HG02571 (cell line): ENCODE results near the gene BICD1.
A peak's percentile ranks its signal among the peaks of the same experiment; 100 is the strongest.

ENCODE experiments used
- ATAC-seq: cut with Tn5 transposase; IDR thresholded peaks from one replicate; pipeline ENCODE4 v1.9.1; 2021; ENCODE audit warnings: mild to moderate bottlenecking, moderate library complexity; ENCODE audit not compliant: unreplicated experiment

BICD1 gene

GRCh38 chr12:32312049-32312670 lies 205.5 kb downstream of the BICD1 start:
- no peak for ATAC-seq

GRCh38 chr12:32322354-32322753 lies 215.7 kb downstream of the BICD1 start:
- no peak for ATAC-seq

GRCh38 chr12:32331133-32331532 lies 224.5 kb downstream of the BICD1 start:
- ATAC-seq, result no peak

- ATAC-seq, result no peak
These were observed 225.8 kb downstream of the BICD1 start for GRCh38 chr12:32332446-32332845.

GRCh38 chr12:32334371-32334777 lies 227.7 kb downstream of the BICD1 start:
- peak; percentile 66 for ATAC-seq

- no peak for ATAC-seq
These were observed 229.6 kb downstream of the BICD1 start for GRCh38 chr12:32336261-32336660.

- no peak for ATAC-seq
These were observed 236.8 kb downstream of the BICD1 start for GRCh38 chr12:32343496-32343895.

GRCh38 chr12:32344047-32344446 lies 237.4 kb downstream of the BICD1 start:
- no peak for ATAC-seq

GRCh38 chr12:32353540-32353939 lies 246.9 kb downstream of the BICD1 start:
- no peak for ATAC-seq

- ATAC-seq, result no peak
These were observed 251.1 kb downstream of the BICD1 start for GRCh38 chr12:32357601-32358249.

- no peak for ATAC-seq
These were observed 254.3 kb downstream of the BICD1 start for GRCh38 chr12:32360956-32361355.

- ATAC-seq, result no peak
These were observed 256.2 kb downstream of the BICD1 start for GRCh38 chr12:32362892-32363291.

GRCh38 chr12:32365473-32366064 lies 258.9 kb downstream of the BICD1 start:
- ATAC-seq, result no peak

- no peak for ATAC-seq
These were observed 260.1 kb downstream of the BICD1 start for GRCh38 chr12:32366714-32367113.

GRCh38 chr12:32367381-32367780 lies 260.7 kb downstream of the BICD1 start:
- no peak for ATAC-seq

- no peak for ATAC-seq
These were observed 262.6 kb downstream of the BICD1 start for GRCh38 chr12:32369202-32369601.

GRCh38 chr12:32377344-32378055 lies 270.9 kb downstream of the BICD1 start:
- no peak for ATAC-seq

GRCh38 chr12:32379213-32379612 lies 272.6 kb downstream of the BICD1 start:
- no peak for ATAC-seq

- ATAC-seq, result no peak
These were observed 273.0 kb downstream of the BICD1 start for GRCh38 chr12:32379667-32380066.

- ATAC-seq, result no peak
These were observed 275.6 kb downstream of the BICD1 start for GRCh38 chr12:32382226-32382625.

- ATAC-seq, result no peak
These were observed 284.0 kb downstream of the BICD1 start for GRCh38 chr12:32390572-32391219.
